HG03378 (cell line): Measurements from ENCODE around the gene PGC.

Experiments
- ATAC-seq: cut with Tn5 transposase; IDR thresholded peaks from one replicate; pipeline ENCODE4 v1.9.1; 2021; ENCODE audit warnings: mild to moderate bottlenecking, moderate library complexity; ENCODE audit not compliant: unreplicated experiment

PGC gene

DNA sequence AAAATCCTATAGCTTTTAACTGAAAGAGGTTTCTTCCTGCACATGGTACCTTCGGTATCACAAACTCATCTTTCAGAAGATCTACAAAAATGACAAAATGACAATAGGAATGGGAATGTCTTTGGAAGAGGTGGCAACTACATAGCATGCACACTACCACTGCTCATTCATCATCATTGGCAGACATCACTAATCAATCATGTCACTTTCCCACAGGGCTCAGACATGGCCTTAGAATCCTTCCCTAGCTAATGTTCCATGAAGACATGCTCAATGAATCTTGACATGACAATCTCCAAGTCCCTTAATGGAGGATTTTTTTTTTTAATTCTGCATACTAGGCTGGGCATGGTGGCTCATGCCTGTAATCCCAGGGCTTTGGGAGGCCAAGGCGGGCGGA, 3.2 kb upstream of the PGC start:
- no peak for ATAC-seq

DNA sequence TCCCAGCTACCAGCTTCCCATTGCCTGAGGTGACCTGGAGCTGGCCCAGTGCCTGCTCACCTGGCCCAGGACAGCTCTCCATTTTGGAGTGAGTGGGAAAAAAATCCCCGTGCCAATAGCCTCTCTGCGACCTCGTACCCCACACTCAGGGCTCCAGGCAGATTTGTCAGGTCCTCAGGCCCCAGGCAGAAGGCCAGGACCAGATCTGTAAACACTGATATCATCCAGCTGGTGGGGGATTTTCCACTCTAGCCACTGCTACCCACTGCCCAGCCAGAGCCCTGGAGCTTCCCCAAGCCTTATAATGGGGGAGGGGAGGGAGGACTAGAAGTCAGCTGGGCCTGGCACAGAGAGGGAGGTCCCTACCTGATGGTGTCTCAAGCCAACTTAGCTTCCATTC, 1.3 kb upstream of the PGC start:
- ATAC-seq, result no peak

DNA sequence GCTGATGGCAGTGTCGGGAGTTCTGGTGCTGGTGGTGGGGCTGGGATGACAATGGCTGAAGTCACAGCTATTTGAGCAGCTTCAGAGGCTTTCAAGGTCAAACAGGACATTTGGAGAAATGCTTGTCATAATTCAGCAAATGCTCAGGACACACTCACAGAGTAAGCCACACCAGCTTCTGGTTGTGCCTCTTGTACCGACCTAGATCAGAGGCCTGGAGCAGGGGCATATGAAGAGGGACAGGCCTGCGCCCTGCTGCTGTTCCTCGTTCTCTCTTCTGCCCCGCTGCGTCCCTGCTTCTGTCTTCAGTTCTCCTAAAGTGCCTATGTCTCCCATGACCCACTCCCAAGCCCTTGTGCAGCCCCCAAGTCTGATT, 893 bp upstream of the PGC start:
- ATAC-seq, result no peak

- ATAC-seq, result no peak
Measured at GRCh38 chr6:41746107-41746506, 1.1 kb downstream of the PGC start.

- ATAC-seq, result no peak
Measured at GRCh38 chr6:41744236-41744787, 2.9 kb downstream of the PGC start.

DNA sequence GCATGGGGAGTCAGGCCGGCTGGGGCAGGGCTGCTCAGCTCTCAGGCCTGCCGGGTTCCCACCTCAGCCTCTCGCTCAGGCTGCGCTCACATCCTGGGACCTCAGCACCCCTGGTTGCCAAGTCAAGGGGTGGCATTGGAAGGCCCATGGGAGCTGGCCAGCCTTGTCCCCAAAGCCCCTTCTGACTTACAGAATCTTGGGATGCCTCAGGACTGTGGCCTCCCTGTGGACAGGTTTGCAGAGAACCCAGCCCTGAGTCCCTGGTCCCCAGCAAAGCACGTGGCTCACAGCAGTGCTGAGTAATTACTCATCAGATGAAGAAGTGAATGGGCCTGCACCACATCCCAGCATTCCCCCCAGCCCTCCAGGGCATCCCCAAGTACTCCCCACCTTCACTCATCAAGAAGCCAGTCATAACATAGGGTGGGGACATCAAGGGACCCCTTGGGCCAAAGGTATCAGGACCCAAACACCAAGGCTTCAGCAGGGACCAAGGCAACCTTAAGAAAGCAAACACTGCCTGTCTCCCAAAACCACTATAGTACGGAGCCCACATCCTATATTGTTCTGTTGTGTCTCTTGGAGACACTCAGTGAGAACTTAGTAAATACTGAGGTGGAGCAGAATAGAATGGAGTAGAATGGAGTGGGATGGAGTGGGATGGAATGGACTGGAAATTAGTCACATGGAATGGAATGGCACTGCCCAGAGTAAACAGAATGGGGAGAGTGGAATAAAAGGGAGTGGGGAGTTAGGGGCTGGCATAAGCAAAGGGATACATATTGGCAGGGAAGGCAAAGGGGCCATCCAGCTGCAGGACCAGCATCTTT, 3.6 kb downstream of the PGC start:
- no peak for ATAC-seq

DNA sequence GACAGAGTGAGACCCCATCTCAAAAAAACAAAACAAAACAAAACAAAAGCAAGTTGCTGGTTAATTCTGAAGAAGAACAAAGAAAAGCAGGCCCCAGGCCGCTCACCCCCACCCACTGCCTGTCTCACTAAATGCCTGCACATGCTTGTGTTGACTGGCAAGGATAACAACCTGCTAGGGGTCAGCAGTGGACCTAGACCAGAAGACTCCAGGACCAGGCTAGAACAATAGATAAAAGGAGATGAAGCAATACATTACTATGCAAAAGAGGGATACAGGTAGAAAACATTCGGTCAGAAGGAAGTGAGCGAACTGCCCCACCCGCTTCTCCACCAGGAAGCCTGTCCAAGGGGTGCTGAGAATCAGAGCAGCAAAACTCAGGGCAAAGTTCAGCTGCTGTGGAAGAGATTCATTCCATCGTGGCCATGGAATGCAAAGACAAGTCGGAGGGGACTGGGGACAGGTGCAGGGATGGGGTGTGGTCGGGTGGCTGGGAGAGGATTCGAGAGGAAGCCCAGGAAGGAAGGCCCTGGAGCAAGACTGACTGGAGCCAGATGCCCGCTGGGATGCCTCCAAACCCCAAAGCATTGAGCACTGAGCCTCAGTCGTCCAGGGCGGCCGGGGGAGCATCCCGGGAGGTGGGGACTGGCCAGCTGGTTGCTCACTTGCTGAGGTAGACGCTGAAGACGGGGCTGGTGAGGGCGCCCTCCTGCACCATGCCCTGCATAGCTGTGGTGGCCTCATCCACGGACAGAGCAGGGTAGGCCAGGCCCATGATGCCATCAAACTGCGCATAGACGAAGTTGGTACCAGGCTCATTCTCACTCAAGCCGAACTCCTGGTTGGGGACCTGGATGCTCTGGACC, 5.3 kb downstream of the PGC start:
- no peak for ATAC-seq

DNA sequence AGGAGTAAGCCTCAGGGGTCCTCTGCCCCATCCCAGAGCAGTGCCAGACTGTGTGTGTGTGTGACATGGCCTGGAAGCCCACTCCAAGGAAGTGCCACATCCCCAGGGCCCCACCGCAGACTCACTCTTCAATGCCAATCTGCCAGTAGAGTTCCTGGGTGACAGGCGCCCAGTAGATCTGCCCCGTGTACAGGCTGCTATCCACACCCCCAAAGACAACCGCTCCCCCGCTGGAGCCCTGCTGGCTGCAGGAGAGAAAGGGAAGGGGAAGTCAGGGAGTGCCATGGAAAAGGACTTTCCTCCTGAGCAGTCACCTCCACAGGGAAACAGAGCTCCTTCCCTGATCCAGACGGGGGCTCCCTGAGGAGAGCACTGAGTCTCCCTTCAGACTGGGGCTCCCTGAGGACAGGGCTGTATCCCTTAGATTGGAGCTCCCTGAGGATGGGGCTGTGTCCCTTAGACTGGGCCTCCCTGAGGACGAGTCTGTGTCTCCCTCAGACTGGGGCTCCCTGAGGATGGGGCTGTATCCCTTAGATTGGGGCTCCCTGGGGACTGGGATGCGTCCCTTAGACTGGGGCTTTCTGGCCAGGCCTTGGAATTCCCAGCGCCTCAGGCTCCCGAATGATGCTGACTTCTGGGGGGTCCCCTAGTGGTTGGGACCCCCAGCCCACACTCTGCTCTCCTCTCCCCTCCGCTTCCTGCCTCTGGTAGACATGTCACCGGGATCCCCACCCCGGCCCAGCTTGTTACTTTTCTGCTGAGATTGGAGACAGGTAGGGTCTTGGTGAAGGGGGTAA, 6.6 kb downstream of the PGC start:
- ATAC-seq, result no peak

GRCh38 chr6:41739041-41739440, 8.2 kb downstream of the PGC start:
- ATAC-seq, result no peak

- no peak for ATAC-seq
Measured at GRCh38 chr6:41737591-41738130, 9.5 kb downstream of the PGC start.

DNA sequence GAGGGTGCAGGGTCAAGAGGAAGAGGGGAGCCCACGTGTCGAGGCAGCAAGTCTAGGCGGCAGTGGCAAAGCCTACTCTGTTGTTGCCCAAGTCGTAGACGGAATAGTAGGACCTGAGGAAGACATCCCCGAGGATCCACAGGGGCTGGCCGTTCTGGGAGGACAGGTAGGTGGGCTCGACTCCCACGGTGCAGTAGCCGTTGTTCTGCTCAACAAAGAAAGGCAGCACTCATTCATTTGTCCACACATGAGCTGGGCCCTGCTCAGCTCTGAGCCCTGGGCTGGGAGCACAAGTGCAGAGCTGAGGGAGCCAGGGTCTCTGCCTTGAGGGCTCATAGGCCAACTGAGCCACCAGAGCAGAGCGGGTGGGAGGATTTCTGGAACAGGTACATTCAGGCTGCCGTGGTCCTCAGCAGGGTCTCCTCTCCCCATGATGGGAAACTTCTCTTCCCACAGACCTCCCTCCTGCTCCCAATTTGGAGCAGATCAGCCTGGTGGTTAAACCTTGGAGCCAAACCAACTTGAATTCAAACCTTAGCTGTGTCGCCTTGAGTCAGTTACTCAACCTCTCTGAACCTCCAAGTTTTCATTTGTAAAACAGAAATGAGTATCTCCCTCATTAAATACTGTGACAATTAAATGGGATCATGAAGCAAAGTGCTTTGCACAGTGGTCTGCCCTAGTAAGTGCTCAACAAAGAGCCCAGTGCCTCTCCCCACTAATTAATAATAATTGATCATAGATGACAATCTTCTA, 10.2 kb downstream of the PGC start:
- ATAC-seq, result no peak

GRCh38 chr6:41736186-41736733, 10.9 kb downstream of the PGC start:
- no peak for ATAC-seq

DNA sequence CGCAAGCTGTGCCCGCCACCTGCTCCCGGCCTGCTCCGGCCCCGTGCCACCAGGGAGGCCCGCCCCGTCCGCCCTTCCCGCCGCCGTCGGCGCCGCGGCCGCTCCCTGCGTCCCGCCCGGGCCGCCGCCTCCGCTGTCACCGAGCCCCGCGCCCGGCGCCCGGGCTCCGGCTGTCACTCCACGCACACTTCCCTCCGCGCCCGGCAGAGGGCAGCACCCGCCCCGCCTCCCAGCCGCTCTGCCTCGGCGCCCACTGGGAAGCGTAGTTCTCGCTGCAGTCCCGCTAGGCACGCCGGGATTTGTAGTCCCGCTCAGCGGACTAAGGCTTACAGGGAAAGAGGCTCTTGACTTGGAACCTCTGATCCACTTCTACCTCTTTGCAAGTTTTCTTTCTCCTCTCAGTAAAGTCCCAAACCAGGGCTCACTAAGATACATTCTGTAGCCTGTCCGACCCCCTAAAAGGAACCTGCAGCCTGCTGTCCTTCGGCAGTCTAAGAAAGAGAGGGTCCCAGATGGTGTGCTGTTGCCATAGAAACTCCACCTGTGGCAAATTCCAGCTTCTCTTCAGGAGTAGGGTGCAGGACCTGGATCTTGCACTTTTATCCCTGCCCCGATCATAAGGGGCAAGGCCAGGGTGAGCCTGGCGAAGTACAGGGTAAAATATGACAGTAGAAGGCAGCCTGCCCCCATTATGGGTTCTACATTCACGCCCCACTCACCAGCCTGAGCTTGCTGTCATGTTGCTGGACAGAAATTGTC, 11.6 kb downstream of the PGC start, which contains the start of gene TFEB:
TFEB (minus strand) TSS at position 182 of the 759 bp plus-strand sequence. CDS start 44,395 bp downstream, outside the sequence.
- ATAC-seq, result peak; percentile 46

DNA sequence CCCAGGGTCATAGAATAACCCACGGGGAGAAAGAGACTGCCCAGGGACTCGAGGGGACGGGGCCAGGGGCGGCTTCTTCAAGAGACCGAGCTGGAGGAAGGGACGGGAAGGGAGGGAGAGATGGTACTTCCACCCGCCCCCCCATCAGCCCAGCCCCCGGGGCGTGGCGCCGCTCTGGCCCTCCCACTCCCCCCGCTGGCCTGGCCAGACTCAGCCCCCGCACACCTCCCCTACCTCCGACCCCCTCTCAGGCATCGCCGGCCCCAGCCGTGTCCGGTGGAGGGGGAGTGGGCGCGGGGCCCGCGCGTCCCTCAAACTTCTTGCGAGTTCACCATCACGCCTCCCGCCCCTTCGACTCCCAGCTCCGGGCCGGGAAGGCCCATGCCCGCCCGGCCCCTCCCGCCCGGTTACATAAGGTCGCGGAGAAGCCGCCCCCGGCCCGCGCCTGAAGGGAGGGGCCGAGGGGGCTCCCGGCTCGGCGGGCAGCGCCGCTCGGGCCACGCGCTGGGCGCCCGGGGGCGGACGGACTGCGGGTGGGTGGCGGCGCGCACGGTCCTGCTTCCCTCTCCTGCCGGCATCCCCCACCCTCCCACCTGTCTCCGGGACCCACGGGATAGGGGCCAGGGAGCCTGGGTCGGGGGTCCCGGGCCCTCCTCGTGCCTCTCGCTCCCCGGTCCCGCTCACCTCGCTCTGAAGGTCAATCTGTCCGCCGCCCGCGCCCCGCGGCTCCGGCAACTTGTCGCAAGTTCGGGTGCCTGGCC, 12.4 kb downstream of the PGC start:
- ATAC-seq, result peak; percentile 8

DNA sequence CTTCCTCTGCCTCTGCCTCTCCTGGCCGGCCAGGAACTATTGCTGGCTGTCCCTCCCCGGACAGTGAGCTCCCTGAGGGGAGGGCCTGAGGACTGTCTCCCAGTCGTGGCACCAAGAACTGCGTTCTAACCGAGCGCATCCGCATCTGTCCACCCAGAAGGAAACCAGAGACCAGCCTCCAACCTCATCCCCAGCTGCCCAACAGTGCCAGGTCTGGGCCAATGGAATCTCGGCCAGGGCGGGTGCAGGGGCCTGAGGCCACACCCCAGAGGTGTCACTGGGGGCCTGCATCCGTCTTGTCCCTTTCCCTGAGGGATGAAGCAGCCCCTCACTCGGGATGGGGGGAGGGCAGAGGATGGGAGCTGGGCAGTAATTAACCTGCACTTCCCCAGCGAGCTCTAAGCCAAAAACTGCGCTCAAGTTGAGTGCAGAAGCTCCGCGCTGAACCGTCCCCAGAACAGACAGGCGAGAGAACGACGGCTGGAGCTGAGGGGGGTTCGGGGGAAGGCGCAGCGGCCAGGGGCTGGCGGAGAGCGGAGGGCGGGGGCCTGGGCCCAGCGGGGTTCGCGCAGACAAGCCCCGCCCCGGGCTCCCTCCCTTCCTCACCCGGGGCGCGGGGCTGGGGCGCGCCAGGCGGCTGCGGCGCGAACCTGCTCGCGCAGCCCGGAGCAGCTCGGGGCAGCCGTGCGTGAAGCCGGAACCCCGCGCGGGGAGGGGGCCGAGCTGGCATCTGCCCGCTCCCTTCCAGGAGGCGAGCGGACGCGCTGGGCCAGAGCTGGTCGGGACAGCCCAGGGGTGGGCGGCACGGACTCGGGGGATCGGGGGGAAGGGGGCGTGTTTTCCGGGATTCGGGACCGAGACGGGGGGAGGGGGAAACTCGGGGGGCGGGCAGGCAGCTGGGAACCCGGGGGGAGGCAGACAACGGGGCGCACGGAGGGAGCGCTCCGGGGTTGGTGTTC, 13.2 kb downstream of the PGC start:
- ATAC-seq, result no peak

DNA sequence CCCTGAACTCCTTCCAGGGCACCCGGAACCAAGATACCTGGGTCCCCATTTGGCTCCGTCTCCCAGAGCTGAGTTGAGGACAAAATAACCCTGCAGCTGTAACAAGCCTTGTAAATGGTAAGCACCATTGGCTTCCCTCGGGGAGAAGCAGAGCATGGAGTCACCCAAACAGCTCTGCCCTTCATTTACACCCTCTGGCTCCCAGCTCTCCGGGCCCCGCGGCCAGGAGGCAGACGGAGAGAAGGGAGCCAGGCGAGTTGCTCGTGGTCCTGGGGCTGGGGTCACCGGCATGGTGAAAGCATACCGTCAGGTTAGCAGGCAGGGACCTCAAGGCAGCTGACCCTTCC, 13.9 kb downstream of the PGC start:
- ATAC-seq, result no peak
